HFFc6 (cell line): ENCODE results near the gene GRID1. TPM values are rescaled to one million over a fixed set of nuclear protein-coding genes. Genes with fewer than 3 reads are reported as not detected.

Experiments
- DNase-seq: peaks from one replicate; pipeline ENCODE4 v3.0.0-alpha.2; 2018
- H3K27ac Mint-ChIP-seq: 2 replicates; pipeline ENCODE4 v1.8.0; 2020; ENCODE audit warnings: mild to moderate bottlenecking, mixed read lengths
- H3K27me3 Mint-ChIP-seq: 2 replicates; pipeline ENCODE4 v1.8.0; 2021; ENCODE audit warnings: mild to moderate bottlenecking, moderate library complexity, mixed read lengths; ENCODE audit not compliant: insufficient read depth
- H3K36me3 Mint-ChIP-seq: 2 replicates; pipeline ENCODE4 v1.8.0; 2021; ENCODE audit warnings: low read depth, mixed read lengths
- H3K4me1 Mint-ChIP-seq: 2 replicates; pipeline ENCODE4 v1.8.0; 2020; ENCODE audit warnings: low read depth, mixed read lengths
- H3K4me3 Mint-ChIP-seq: 2 replicates; pipeline ENCODE4 v1.8.0; 2020; ENCODE audit warnings: mild to moderate bottlenecking, moderate library complexity, mixed read lengths
- H3K9me3 Mint-ChIP-seq: 2 replicates; pipeline ENCODE4 v1.8.0; 2020; ENCODE audit warnings: mild to moderate bottlenecking, mixed read lengths
- CTCF ChIP-seq: fragments of 200-600 bp; sonication (generic); IDR thresholded peaks from 2 replicates; pipeline ENCODE4 v1.5.0; 2021; ENCODE audit warnings: antibody characterized with exemption, mild to moderate bottlenecking
- total RNA-seq, 6 experiments: library from RNA; stranded (reverse); fragmentation: NEBNext Ultra II Directional; extraction: Animal tissue kit (Norgen Biotek cat#: 25700); gene quantifications; 2 replicates in 1 of 6; 3 replicates in 5 of 6; pipeline ENCODE4 v1.2.3, GENCODE V29; 2021

The GRID1 gene
- total RNA-seq, 6 experiments from 2014 or later, result not detected

- H3K4me3 Mint-ChIP-seq, result no peak overlapping the region
- H3K27me3 Mint-ChIP-seq, result peaks cover 2% of the 10 kb centered on the region
- no peak for TF ChIP-seq CTCF
- H3K27ac Mint-ChIP-seq, result no peak overlapping the region
- H3K9me3 Mint-ChIP-seq, result peaks cover 50% of the 10 kb centered on the region
- no peaks in the 10 kb centered on the region for H3K36me3 Mint-ChIP-seq
- H3K4me1 Mint-ChIP-seq, result no peaks in the 10 kb centered on the region
- DNase-seq, result no peak
These were observed 303.9 kb downstream of the GRID1 start for GRCh38 chr10:86062647-86063145.

- H3K4me1 Mint-ChIP-seq, result no peaks in the 10 kb centered on the region
- TF ChIP-seq CTCF, result no peak
- no peaks in the 10 kb centered on the region for H3K36me3 Mint-ChIP-seq
- peaks cover 2% of the 10 kb centered on the region for H3K27me3 Mint-ChIP-seq
- no peak overlapping the region for H3K4me3 Mint-ChIP-seq
- peaks cover 55% of the 10 kb centered on the region for H3K9me3 Mint-ChIP-seq
- no peak overlapping the region for H3K27ac Mint-ChIP-seq
- DNase-seq, result no peak
These were observed 304.4 kb downstream of the GRID1 start for GRCh38 chr10:86062198-86062550.

- no peak for DNase-seq
- no peak for TF ChIP-seq CTCF
- Mint-ChIP-seq H3K27me3 (peaks cover 2% of the 10 kb centered on the region), H3K36me3 (no peaks in the 10 kb centered on the region), H3K9me3 (peaks cover 59% of the 10 kb centered on the region), H3K27ac (no peak overlapping the region), H3K4me1 (no peaks in the 10 kb centered on the region), H3K4me3 (no peak overlapping the region)
These were observed 305.1 kb downstream of the GRID1 start for GRCh38 chr10:86061278-86062197.

GRCh38 chr10:86060386-86061277 lies 306.0 kb downstream of the GRID1 start:
- Mint-ChIP-seq H3K36me3 (no peaks in the 10 kb centered on the region), H3K9me3 (peaks cover 51% of the 10 kb centered on the region), H3K4me1 (no peaks in the 10 kb centered on the region)

More at GRCh38 chr10:86060386-86061277, 306.0 kb downstream of the GRID1 start:
- Mint-ChIP-seq H3K27ac (no peak overlapping the region), H3K4me3 (no peak overlapping the region), H3K27me3 (peaks cover 2% of the 10 kb centered on the region)
- DNase-seq, result no peak
- TF ChIP-seq CTCF, result no peak
